Activated CD4-positive, alpha-beta T cell treated with anti-CD3 and anti-CD28 coated beads, Interleukin-2, Interleukin-4, amounts not matched to agents 100 ng/mL and 50 ng/mL, durations not matched to agents 16 hours and 8 hours (primary cell): ENCODE results near the gene RUNX3.

Source experiments
- DNase-seq: peaks from one replicate; pipeline ENCODE4 v3.0.0-alpha.2; 2020; ENCODE audit warnings: low spot score

RUNX3 gene

GRCh38 chr1:24862775-24863483 is 67.1 kb downstream of the RUNX3 start:
- no peak for DNase-seq

DNA sequence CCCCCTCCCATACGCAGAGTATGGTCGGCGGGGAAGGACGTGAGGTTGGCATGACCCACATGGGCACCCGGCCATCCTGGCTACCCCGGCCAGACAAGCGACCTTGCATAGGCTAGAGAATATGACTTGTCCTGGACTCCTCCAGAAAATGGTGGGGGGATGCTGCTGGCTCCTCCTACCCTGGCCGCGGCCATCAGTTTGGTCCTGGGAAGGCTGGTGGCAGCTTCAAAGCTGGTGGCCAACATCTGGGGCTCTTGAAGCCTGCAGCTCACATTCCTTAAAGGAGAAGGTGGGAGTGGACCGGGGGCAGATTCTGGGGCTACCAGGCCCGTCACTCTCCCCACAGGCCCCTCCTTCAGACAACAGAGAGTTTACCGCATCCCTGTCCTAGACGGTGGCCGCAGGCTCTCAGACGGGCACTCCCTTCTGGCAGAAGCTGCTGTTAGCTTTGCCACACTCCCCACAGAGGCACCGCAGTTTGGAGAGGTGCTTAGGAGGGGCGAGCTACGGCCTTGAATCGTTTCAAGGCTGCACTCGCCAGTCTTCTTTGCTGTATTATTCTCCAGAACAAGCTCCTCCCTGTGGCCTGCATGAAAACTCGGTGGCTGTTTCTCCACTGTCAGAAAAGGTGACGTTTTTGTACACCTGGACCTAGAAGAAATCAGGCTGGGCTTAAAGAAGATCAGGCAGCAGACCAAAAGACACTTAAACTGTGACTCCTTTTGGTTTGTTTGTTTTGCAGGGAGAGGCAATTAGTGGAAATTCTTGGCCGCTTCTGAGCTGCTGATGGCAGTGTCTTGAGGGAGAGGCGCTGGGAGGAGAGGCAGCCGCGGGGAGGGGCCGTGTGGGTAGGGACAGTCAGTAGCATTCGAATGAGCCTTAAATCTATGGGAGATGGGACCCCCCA is 68.0 kb downstream of the RUNX3 start:
- DNase-seq: no peak

DNA sequence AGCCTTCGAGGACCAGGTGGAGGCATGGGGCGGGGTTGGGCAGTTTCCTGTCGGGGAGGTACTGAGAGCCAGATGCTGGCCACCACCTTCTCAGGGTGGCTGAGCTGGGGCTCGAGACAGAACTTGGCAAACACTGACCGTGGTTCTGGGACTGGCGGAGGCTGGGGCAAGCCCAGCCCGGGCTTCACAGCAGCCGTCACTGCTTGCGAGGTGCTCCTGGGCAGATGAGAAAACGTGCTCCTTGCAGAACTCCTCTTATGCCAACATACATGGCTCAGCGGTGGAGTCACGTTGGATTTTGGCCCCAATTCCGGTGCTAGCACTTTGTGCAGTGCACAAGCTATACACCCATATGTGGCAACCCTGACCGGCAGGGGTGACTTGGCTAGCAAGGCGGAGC is 69.2 kb downstream of the RUNX3 start:
- DNase-seq: no peak

- no peak for DNase-seq
These were observed 70.7 kb downstream of the RUNX3 start for GRCh38 chr1:24859063-24860010.

DNA sequence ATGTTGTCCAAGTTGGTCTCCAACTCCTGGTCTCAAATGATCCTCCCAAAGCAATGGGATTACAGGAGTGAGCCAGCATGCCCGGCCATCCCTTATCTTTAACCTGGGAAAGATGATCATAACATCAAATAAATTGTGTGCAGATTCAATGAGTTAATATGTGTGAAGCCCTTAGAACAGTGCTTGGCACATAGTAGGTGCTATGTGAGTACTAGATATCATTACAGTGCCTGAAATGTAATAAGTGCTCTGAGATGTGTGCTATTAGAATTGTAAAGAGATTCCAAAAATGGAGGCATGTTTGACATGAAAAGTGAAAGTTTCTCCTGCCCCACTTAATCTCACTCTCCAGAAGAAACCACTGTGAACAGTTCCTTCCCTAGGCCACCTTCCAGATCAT is 71.8 kb downstream of the RUNX3 start:
- no peak for DNase-seq

GRCh38 chr1:24857507-24858133 is 72.5 kb downstream of the RUNX3 start:
- DNase-seq: no peak

DNA sequence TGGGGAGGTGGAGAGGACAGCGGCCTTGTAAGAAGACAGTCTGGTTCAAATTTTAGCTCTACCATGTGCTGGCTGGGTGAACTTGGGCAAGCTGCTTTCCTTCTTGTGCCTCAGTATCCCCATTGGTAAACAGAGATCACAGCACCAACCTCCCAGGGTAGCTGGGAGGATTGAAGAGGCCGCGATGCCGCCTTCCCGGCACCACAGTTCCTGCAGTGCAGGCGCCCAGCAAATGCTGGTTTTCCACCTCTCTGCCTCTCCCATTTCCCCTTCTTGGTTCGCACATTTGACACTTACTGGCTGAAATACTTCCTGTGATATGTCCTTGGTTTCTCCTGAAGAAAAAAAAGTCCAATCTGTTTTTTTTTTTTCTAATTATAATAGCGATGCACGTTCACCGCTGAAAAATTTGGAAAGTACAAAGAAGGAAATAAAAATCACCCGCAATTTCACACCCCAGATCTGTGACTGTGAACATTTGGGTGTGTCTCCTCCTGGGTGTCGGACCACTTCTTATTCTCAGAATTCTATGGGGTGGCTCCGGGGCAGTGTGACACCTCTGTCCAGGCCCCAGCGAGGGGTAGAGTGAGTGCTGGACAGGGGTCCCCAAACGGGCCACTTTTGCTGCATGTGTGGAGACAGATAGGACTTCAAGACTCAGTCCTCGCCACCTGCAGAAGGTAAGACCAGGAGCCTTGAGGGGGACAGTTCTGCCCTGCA is 73.1 kb downstream of the RUNX3 start:
- no peak for DNase-seq

DNA sequence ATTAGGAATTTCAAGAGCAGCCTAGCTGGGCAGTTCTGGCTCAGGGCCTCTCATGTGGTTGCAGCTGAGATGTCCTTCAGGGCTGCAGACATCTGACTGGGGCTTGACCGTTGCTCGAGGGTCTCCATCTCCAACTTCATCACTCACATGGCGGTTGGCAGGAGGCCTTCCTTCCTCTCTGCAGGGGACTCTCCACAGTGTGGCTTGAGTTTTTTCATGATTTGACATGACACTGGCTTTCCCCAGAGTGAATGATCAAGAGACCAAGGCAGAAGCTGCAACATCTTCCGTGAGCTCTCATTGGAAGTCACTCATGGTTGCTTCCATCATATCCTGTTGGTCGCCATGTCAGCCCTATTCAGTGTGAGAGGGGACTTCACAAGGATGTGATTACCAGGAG is 74.6 kb downstream of the RUNX3 start:
- peak; percentile 2 for DNase-seq

DNA sequence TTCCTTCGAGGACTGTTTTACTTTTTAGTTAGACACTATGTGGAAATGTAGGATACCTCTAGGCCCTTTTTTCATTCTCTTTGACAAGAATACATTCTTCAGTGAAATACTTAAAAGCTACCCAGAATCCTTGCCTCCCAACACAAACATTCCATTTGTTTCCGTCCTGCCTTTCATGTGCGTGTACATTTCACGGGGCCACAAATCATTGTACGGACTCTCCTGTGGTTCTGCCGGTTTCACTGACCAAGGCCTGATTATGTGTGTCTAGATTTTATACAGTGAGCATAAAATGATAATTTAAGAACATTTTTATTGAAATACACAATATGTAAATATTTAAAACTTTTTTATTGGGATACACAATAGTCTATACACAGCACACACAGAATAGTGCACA is 76.4 kb downstream of the RUNX3 start:
- no peak for DNase-seq

GRCh38 chr1:24850328-24850920 is 79.7 kb downstream of the RUNX3 start:
- DNase-seq: no peak

DNA sequence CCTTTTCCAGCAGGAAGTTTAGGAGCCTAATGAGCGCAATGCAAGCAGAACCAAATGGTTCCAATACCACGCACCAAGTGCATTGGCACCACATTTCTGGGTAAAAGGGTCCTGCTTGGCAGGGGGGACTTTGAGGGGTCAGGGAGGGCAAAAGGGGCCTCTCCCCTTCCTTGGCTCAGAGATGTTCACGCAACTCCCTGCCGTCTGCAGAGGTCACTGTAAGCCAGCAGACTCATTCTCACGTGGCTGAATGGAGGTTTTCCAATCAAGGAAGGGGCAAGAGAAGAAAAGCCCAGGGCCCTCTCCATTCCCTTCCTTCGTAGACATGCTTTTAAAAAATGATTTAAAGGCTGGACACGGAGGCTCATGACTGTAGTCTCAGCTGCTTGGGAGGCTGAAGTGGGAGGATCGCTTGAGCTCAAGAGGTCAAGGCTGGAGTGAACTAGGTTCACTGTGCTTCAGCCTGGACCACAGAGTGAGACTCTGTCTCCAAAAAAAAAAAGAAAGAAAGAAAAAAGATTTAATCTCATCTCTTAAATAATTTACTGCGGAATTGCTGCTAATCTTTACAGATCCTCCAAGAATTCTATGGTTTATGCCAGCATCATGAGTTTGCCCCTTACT is 80.3 kb downstream of the RUNX3 start:
- peak; percentile 9 for DNase-seq
